Melanocyte of skin (primary cell): ENCODE results near the gene MYH16. TPM values are rescaled to one million over a fixed set of nuclear protein-coding genes. Genes with fewer than 3 reads are reported as not detected.

Experiments
- total RNA-seq, 2 donors: library from RNA; depleted of rRNA; stranded (reverse); fragments of >200 nt; gene quantifications; 2 replicates each; pipeline ENCODE4 v1.2.3, GENCODE V29; 2012

Gene MYH16
- under 1 TPM in 1 of 2 donors, not detected in 1; under 0.01 TPM for total RNA-seq

GRCh38 chr7:99272476-99273045 is at the start of gene MYH16:
Gene MYH16, plus strand, starts transcription at chr7:99272839.

GRCh38 chr7:99325592-99326407 is 53.2 kb downstream of the MYH16 start, which contains the start of gene ARPC1A:
Gene ARPC1A, plus strand, starts transcription at chr7:99325898. Its CDS starts 7,456 bp downstream, at chr7:99333354.

Other genes with a start within 250 kb of the MYH16 start
- 10 to 100 TPM; 27.6 to 28.9 TPM for gene SMURF1, start 128.7 kb upstream of the MYH16 start, total RNA-seq
- not detected for gene KPNA7, start 64.7 kb upstream of the MYH16 start, total RNA-seq
- gene ARPC1A, start 53.1 kb downstream of the MYH16 start, total RNA-seq = 100 to 1,000 TPM; 146 to 188 TPM
- 100 to 1,000 TPM; 549 to 734 TPM for gene ARPC1B, start 101.9 kb downstream of the MYH16 start, total RNA-seq
- gene PDAP1, start 135.8 kb downstream of the MYH16 start, total RNA-seq = 10 to 100 TPM; 35.8 to 44.3 TPM
- gene BUD31, start 136.1 kb downstream of the MYH16 start, total RNA-seq = 100 to 1,000 TPM in 1 of 2 donors, 10 to 100 TPM in 1; 85.0 to 108 TPM
- gene PTCD1, start 166.0 kb downstream of the MYH16 start, total RNA-seq = 10 to 100 TPM in 1 of 2 donors, 1 to 10 TPM in 1; 7.2 to 10.3 TPM
- 10 to 100 TPM; 24.4 to 28.3 TPM for gene CPSF4, start 166.1 kb downstream of the MYH16 start, total RNA-seq
- gene ATP5MF, start 193.3 kb downstream of the MYH16 start, total RNA-seq = 100 to 1,000 TPM; 642 to 691 TPM
- gene ZNF789, start 200.1 kb downstream of the MYH16 start, total RNA-seq = 10 to 100 TPM in 1 of 2 donors, 1 to 10 TPM in 1; 8.6 to 14.3 TPM
- gene ZNF394, start 227.4 kb downstream of the MYH16 start, total RNA-seq = 10 to 100 TPM; 29.3 to 30.3 TPM
- 10 to 100 TPM; 13.1 to 14.3 TPM for gene ZKSCAN5, start 231.8 kb downstream of the MYH16 start, total RNA-seq